GM12873 (cell line): ENCODE measurements around the gene GALNT12.

ENCODE experiments used
- TF ChIP-seq, protein P1 (sequence below): IDR thresholded peaks from 2 replicates; pipeline ENCODE4 v1.5.1; 2012; ENCODE audit warnings: low read depth, mild to moderate bottlenecking, moderate library complexity, low read length, control low read depth; ENCODE audit not compliant: insufficient read depth; ENCODE audit errors: missing control alignments

Gene GALNT12

GRCh38 chr9:98831696-98832095, 24.2 kb downstream of the GALNT12 start:
- TF ChIP-seq, protein P1, sequence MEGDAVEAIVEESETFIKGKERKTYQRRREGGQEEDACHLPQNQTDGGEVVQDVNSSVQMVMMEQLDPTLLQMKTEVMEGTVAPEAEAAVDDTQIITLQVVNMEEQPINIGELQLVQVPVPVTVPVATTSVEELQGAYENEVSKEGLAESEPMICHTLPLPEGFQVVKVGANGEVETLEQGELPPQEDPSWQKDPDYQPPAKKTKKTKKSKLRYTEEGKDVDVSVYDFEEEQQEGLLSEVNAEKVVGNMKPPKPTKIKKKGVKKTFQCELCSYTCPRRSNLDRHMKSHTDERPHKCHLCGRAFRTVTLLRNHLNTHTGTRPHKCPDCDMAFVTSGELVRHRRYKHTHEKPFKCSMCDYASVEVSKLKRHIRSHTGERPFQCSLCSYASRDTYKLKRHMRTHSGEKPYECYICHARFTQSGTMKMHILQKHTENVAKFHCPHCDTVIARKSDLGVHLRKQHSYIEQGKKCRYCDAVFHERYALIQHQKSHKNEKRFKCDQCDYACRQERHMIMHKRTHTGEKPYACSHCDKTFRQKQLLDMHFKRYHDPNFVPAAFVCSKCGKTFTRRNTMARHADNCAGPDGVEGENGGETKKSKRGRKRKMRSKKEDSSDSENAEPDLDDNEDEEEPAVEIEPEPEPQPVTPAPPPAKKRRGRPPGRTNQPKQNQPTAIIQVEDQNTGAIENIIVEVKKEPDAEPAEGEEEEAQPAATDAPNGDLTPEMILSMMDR = no peak

- TF ChIP-seq, protein P1 = no peak
Observed at GRCh38 chr9:98832768-98833089, 25.3 kb downstream of the GALNT12 start.

- TF ChIP-seq, protein P1 = no peak
Observed at GRCh38 chr9:98833090-98833956, 25.9 kb downstream of the GALNT12 start.

GRCh38 chr9:98834386-98834785, 26.9 kb downstream of the GALNT12 start:
- TF ChIP-seq, protein P1 = no peak

GRCh38 chr9:98836206-98836605, 28.7 kb downstream of the GALNT12 start:
- TF ChIP-seq, protein P1 = no peak

GRCh38 chr9:98837516-98837915, 30.0 kb downstream of the GALNT12 start:
- TF ChIP-seq, protein P1 = no peak

- TF ChIP-seq, protein P1 = no peak
Observed at GRCh38 chr9:98838155-98838867, 30.8 kb downstream of the GALNT12 start.
